GM12878 (cell line): ENCODE data around the gene HDGF.

ENCODE experiments used
- BHLHE40 ChIP-seq, 2 experiments: fragments of 450-650 bp in 1 of 2; IDR thresholded peaks; 2 replicates each; pipeline ENCODE4 v1.6.1; 2011 to 2017; ENCODE audit warnings: low read depth in 2 of 2, borderline replicate concordance in 1 of 2, improper control_type of control experiment in 1 of 2, low read length in 1 of 2, mild to moderate bottlenecking in 1 of 2
- CEBPB ChIP-seq, 2 experiments: fragments of 150-350 bp in 1 of 2; IDR thresholded peaks; 2 replicates each; pipeline ENCODE4 v1.6.1; 2012 to 2014; ENCODE audit warnings: low read depth in 2 of 2, low read length in 2 of 2, borderline replicate concordance in 1 of 2, inconsistent platforms in 1 of 2
- EZH2 ChIP-seq: IDR thresholded peaks from 2 replicates; pipeline ENCODE4 v1.6.1; 2012; ENCODE audit warnings: low read depth, mild to moderate bottlenecking, control low read depth, inconsistent platforms, low read length, borderline replicate concordance; ENCODE audit not compliant: control insufficient read depth
- POLR2A ChIP-seq: IDR thresholded peaks from 2 replicates; pipeline ENCODE4 v1.6.1; 2011; ENCODE audit warnings: low read depth, mild to moderate bottlenecking, low read length
- RELA ChIP-seq: fragments of 450-650 bp; IDR thresholded peaks from 2 replicates; pipeline ENCODE4 v1.8.0; 2014; ENCODE audit warnings: borderline replicate concordance; ENCODE audit not compliant: partially characterized antibody
- SUZ12 ChIP-seq: fragments of 200-600 bp; sonication (generic); IDR thresholded peaks from one replicate; pipeline ENCODE4 v1.6.1; 2018; ENCODE audit warnings: antibody characterized with exemption, mild to moderate bottlenecking; ENCODE audit not compliant: unreplicated experiment
- TF ChIP-seq, protein P1 (sequence below), 3 experiments: IDR thresholded peaks in 2 of 3; conservative IDR thresholded peaks in 1 of 3; 2 replicates each; pipeline ENCODE4 v1.5.1; 2011; ENCODE audit warnings: low read depth in 3 of 3, low read length in 3 of 3, mild to moderate bottlenecking in 3 of 3, control low read depth in 2 of 3, moderate library complexity in 2 of 3, inconsistent platforms in 1 of 3, mixed read lengths in 1 of 3; ENCODE audit not compliant: control insufficient read depth in 2 of 3, insufficient read depth in 1 of 3; ENCODE audit errors: extremely low read depth in 1 of 3

GRCh38 chr1:156742801-156743200, 8.7 kb downstream of the HDGF start:
- TF ChIP-seq EZH2 (no peak), RELA (no peak), POLR2A (no peak), BHLHE40 (IDR thresholded peaks at IDR 0.05; ENCODE audit: borderline replicate concordance in 1 of 2, low read depth in 2 of 2, low read length in 1 of 2) (no peak), CEBPB (IDR thresholded peaks at IDR 0.05; ENCODE audit: borderline replicate concordance in 1 of 2, low read depth in 2 of 2, low read length in 2 of 2) (no peak), SUZ12 (no peak)
- TF ChIP-seq, protein P1, sequence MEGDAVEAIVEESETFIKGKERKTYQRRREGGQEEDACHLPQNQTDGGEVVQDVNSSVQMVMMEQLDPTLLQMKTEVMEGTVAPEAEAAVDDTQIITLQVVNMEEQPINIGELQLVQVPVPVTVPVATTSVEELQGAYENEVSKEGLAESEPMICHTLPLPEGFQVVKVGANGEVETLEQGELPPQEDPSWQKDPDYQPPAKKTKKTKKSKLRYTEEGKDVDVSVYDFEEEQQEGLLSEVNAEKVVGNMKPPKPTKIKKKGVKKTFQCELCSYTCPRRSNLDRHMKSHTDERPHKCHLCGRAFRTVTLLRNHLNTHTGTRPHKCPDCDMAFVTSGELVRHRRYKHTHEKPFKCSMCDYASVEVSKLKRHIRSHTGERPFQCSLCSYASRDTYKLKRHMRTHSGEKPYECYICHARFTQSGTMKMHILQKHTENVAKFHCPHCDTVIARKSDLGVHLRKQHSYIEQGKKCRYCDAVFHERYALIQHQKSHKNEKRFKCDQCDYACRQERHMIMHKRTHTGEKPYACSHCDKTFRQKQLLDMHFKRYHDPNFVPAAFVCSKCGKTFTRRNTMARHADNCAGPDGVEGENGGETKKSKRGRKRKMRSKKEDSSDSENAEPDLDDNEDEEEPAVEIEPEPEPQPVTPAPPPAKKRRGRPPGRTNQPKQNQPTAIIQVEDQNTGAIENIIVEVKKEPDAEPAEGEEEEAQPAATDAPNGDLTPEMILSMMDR (IDR thresholded peaks at IDR 0.05 in 2 of 3, conservative IDR thresholded peaks at IDR 0.05 in 1 of 3; ENCODE audit: control insufficient read depth in 2 of 3, extremely low read depth in 1 of 3, insufficient read depth in 1 of 3, low read depth in 3 of 3, low read length in 3 of 3): no peak
